ENCODE results near the gene VASH2.

Gene VASH2

GRCh38 chr1:212933815-212934471 lies 16.4 kb upstream of the VASH2 start:
- DNase-seq, result no peak

GRCh38 chr1:212935387-212935981 lies 14.9 kb upstream of the VASH2 start:
- DNase-seq, result no peak

GRCh38 chr1:212937034-212937433 lies 13.3 kb upstream of the VASH2 start:
- DNase-seq, result no peak

DNA sequence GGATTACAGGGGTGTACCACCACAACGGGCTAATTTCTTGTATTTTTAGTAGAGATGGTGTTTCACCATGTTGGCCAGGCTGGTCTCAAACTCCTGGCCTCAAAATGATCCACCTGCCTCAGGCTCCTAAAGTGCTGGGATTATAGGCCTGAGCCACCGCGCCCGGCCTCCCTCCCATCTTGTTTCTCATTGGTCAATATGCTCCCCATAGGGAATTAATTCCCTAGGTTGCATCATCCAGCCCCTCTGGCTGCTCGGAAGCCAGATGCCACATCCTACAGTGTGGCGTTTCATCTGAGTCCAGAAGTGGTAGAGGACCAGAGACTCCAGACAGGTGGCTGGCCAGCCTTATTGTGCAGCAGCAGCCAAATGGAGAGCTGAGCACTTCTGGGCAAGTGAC lies 11.5 kb upstream of the VASH2 start:
- no peak for DNase-seq

DNA sequence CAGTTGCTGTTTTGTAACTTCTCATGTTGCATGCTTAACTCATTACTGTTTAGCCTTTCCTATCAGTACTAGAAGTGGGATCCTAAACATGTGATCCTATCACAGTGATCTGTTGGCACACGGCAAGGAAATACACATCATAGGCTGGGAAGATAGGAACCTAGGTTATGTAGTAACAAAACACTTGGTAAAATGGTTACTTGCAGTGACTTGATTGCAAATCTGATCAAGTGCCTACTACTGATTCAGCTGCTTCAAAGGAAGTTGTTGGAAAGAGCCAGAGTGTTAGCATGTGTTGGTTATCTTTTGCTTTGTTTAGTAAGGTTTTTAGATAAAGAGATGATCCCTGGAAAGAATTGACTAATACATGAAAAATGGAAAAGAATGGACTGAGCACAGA lies 8.9 kb upstream of the VASH2 start:
- no peak for DNase-seq

GRCh38 chr1:212942679-212943392 lies 7.5 kb upstream of the VASH2 start:
- no peak for DNase-seq

DNA sequence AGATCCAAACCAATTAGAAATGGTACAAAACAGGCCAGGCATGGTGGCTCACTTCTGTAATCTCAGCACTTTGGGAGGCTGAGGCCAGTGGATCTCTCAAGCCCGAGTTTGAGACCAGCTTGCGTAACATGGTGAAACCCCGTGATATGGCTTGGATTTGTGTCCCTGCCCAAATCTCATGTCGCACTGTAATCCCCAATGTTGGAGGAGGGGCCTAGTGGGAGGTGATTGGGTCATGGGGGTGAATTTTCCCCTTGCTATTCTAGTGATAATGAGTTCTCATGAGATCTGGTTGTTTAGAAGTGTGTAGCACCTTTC lies 7.0 kb upstream of the VASH2 start:
- DNase-seq, result no peak

DNA sequence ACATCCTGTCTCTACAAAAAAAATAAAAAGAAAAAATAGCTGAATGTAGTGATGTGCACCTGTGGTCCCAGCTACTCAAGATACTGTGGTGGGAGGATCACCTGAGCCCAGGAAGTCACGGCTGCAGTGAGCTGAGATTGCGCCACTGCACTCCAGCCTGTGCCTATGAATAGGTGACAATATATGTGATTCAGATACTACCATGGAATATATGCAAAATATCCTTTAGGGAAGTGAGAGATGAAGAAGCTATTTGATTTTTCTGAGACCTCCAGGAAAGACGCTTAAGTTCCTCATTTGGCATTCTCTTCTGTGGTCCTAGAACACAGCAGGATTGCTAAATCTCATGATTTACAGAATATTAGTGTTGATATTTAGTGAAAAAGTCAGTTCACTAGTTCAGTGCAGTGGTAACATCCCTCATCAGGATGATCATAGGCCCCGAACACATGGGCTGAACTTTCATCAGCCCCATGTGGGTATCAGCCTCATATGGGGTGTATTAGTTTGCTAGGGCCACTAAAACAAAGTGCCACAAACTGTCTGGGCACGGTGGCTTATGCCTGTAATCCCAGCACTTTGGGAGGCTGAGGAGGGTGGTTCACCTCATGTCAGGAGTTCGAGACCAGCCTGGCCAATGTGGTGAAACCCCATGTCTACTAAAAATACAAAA lies 6.0 kb upstream of the VASH2 start:
- no peak for DNase-seq

- DNase-seq, result no peak
Observed at GRCh38 chr1:212945056-212945455, 5.3 kb upstream of the VASH2 start.

GRCh38 chr1:212945463-212946160 lies 4.7 kb upstream of the VASH2 start:
- DNase-seq, result no peak

GRCh38 chr1:212946872-212947271 lies 3.5 kb upstream of the VASH2 start:
- DNase-seq, result no peak

- DNase-seq, result no peak
Observed at GRCh38 chr1:212949771-212950170, 570 bp upstream of the VASH2 start.

GRCh38 chr1:212951126-212951946 lies 995 bp downstream of the VASH2 start:
- DNase-seq, result no peak

GRCh38 chr1:212951947-212952640 lies 1.8 kb downstream of the VASH2 start:
- DNase-seq, result no peak

DNA sequence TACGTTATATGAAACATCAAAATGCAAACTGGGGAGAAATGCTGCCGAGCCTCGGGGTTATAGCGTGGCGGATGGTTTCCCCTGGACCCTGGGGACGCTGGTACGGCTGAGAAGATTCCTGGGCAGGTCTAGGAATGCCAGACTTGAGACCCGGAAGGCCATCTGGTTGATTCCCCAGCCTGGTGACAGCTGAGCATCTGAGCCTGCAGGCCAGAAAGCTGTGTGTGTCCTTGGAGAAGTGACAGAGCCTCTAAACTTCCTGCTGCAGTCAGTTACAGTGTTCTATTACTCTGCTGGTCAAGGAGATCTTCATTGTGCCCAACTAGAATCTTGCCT lies 2.3 kb downstream of the VASH2 start:
- no peak for DNase-seq

- no peak for DNase-seq
Observed at GRCh38 chr1:212953321-212953720, 3.0 kb downstream of the VASH2 start.

- no peak for DNase-seq
Observed at GRCh38 chr1:212954514-212954913, 4.2 kb downstream of the VASH2 start.

- DNase-seq, result no peak
Observed at GRCh38 chr1:212955098-212955497, 4.8 kb downstream of the VASH2 start.

DNA sequence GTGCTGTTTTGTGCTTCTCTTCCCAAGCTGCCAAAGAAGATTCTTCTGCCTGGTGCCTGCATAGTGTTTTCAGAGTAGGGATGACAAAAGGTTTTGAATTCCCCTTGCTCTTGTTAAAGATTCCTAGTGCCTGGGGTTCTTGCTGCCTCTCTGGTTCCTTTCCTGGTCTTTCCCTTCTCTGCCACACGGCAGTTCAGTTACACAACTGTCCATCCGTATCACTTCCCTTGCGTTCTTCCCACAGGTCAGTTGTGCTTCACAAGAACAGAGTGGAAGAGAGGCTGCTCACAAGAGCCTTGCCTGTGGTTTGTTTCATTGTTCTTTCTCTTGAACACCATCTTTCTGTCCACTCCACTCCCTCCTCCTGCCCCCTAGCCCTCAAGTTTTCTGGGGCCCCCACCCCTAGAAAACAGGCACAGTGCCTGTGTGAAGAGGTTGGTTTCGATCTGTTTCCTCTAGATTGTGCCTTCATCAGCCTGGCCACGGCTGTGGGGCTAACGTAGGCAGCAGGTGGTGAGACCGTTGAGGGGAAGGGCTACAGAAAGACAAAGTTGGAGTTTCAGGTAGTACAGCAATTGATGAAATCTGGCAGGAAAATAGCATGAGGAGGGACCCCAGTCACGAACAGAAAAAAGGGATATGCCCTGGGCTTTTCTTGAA lies 5.8 kb downstream of the VASH2 start:
- DNase-seq, result no peak

DNA sequence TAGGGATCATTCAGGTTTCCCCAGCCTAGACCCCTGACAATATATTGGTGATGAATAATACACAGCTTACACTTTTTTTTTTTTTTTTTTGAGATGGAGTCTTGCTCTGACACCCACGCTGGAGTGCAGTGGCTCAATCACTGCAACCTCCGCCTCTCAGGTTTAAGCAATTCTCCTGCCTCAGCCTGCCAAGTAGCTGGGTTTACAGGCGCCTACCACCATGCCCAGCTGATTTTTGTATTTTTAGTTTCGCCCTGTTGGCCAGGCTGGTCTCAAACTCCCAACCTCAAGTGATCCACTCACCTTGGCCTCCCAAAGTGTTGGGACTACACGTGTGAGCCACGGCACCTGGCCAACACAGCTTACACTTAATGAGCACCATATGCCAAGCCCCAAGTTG lies 7.2 kb downstream of the VASH2 start:
- no peak for DNase-seq

DNA sequence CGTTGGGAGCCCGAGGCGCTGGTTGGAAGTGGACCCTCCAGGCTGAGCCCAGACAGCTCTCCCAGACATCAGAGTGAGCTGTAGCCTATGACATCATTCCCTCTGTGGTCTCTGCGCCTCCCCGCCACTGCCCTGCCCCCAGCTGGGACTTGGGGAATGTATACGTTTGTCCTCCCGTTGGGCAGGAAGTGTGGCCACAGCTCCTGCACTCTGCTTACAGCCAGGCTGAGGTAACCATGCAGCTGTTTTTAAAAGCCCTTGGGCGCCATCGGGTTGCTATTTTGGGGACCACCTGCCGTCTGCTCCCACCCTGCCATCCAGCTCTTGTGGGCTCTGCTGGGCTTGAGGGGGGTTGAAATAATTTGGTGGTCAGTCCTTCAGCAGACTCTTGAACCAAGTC lies 7.8 kb downstream of the VASH2 start:
- no peak for DNase-seq

All from bone marrow (tissue), 2 donors.